ENCODE data around the gene FAM171A1. TPM values are rescaled to one million over a fixed set of nuclear protein-coding genes. Genes with fewer than 3 reads are reported as not detected.
"Not testable (repeated sequence)": the region's sequence is repeated elsewhere in the genome, so short reads cannot be mapped to it uniquely, and the experiment has no call there.

The FAM171A1 gene
- total RNA-seq, 2 donors from 2014 or later: 22.1 to 29.1 TPM

GRCh38 chr10:15335508-15335907 is 35.6 kb downstream of the FAM171A1 start:
- DNase-seq: no peak
- no peak overlapping the region for H3K4me3 ChIP-seq
- intact Hi-C loops (cut with DNase I): no loop called here
- no peaks in the 10 kb centered on the region for H3K9me3 ChIP-seq
- peak overlapping the region in 3 of 4 donors; percentile 55 to 74 (median 63) for H3K27ac ChIP-seq
- no peaks in the 10 kb centered on the region for H3K27me3 ChIP-seq
- ATAC-seq: peak; percentile 68
- H3K4me1 ChIP-seq: peaks cover 30% of the 10 kb centered on the region
- WGBS, 2 donors: 9 to 14% methylated on average over 2 of the region's 2 CpGs
- no peak for TF ChIP-seq CTCF (IDR thresholded peaks at IDR 0.05)
- no peak for TF ChIP-seq POLR2A (IDR thresholded peaks at IDR 0.05)
- H3K36me3 ChIP-seq (replicated peaks in 1 of 2; ENCODE audit: insufficient read depth in 1 of 2, low read depth in 2 of 2): no peaks in the 10 kb centered on the region

GRCh38 chr10:15334650-15335323 is 36.3 kb downstream of the FAM171A1 start:
- TF ChIP-seq CTCF (IDR thresholded peaks at IDR 0.05) (no peak), POLR2A (IDR thresholded peaks at IDR 0.05) (no peak)
- no peaks in the 10 kb centered on the region for H3K36me3 ChIP-seq (replicated peaks in 1 of 2; ENCODE audit: insufficient read depth in 1 of 2, low read depth in 2 of 2)
- peak; percentile 7 for ATAC-seq
- peaks cover 30% of the 10 kb centered on the region for H3K4me1 ChIP-seq
- WGBS, 2 donors: 61 to 74% methylated on average over 7 of the region's 7 CpGs
- H3K4me3 ChIP-seq: no peak overlapping the region
- peak overlapping the region in 3 of 4 donors; percentile 55 to 74 (median 63) for H3K27ac ChIP-seq
- DNase-seq: no peak
- intact Hi-C loops (cut with DNase I): no loop called here
- no peaks in the 10 kb centered on the region for H3K9me3 ChIP-seq
- no peaks in the 10 kb centered on the region for H3K27me3 ChIP-seq

- H3K27ac ChIP-seq: peak overlapping the region in 3 of 4 donors; percentile 55 to 79 (median 63)
- TF ChIP-seq POLR2A (IDR thresholded peaks at IDR 0.05): no peak
- no peak for TF ChIP-seq CTCF (IDR thresholded peaks at IDR 0.05)
- peaks cover 30% of the 10 kb centered on the region for H3K4me1 ChIP-seq
- WGBS, 2 donors: 53 to 57% methylated on average over 6 of the region's 6 CpGs
- no peaks in the 10 kb centered on the region for H3K36me3 ChIP-seq (replicated peaks in 1 of 2; ENCODE audit: insufficient read depth in 1 of 2, low read depth in 2 of 2)
- peak in 1 of 4 donors; percentile 21 for DNase-seq
- H3K4me3 ChIP-seq: no peak overlapping the region
- H3K27me3 ChIP-seq: no peaks in the 10 kb centered on the region
- intact Hi-C loops (cut with DNase I): no loop called here
- no peaks in the 10 kb centered on the region for H3K9me3 ChIP-seq
- ATAC-seq: peak; percentile 79
Observed at GRCh38 chr10:15333909-15334649, 37.0 kb downstream of the FAM171A1 start.

- WGBS, 2 donors: 95 to 96% methylated on average over 8 of the region's 8 CpGs
- H3K36me3 ChIP-seq (replicated peaks in 1 of 2; ENCODE audit: insufficient read depth in 1 of 2, low read depth in 2 of 2); intact Hi-C loops (cut with DNase I); H3K4me3 ChIP-seq; DNase-seq; H3K27me3 ChIP-seq; H3K9me3 ChIP-seq; ATAC-seq: not testable (repeated sequence)
- Histone ChIP-seq H3K4me1 (peaks cover 30% of the 10 kb centered on the region), H3K27ac (peak overlapping the region in 3 of 4 donors; percentile 55 to 79 (median 63))
Observed at GRCh38 chr10:15333181-15333580, 37.9 kb downstream of the FAM171A1 start.

- H3K36me3 ChIP-seq (replicated peaks in 1 of 2; ENCODE audit: insufficient read depth in 1 of 2, low read depth in 2 of 2): no peaks in the 10 kb centered on the region
- no peaks in the 10 kb centered on the region for H3K27me3 ChIP-seq
- H3K27ac ChIP-seq: no peak overlapping the region
- ATAC-seq (no peak), DNase-seq (no peak)
- H3K4me3 ChIP-seq: no peak overlapping the region
- no peaks in the 10 kb centered on the region for H3K9me3 ChIP-seq
- 88 to 92% methylated on average over 1 of the region's 1 CpG for WGBS, 2 donors
- TF ChIP-seq POLR2A (IDR thresholded peaks at IDR 0.05): no peak
- no peak for TF ChIP-seq CTCF (IDR thresholded peaks at IDR 0.05)
- H3K4me1 ChIP-seq: peaks cover 22% of the 10 kb centered on the region
- intact Hi-C loops (cut with DNase I): no loop called here
Observed at GRCh38 chr10:15331461-15331860, 39.6 kb downstream of the FAM171A1 start.

All from body of pancreas (tissue), 4 donors.